SK-N-SH treated with all-trans-retinoic acid at 6 μM for 48 hours (cell line): ENCODE data around the gene UBE2Q1.

Experiments used
- ARNTL ChIP-seq: fragments of 450-650 bp; formaldehyde crosslinking; IDR thresholded peaks from 2 replicates; pipeline ENCODE4 v1.5.0; 2020; ENCODE audit warnings: low read depth, mild to moderate bottlenecking, moderate library complexity, borderline replicate concordance
- RARB ChIP-seq: fragments of 250-450 bp; sonication (Bioruptor Pico); IDR thresholded peaks from 2 replicates; pipeline ENCODE4 v1.8.0; 2021; ENCODE audit warnings: mild to moderate bottlenecking, moderate library complexity
- ZFP3 ChIP-seq: fragments of 250-450 bp; sonication (Bioruptor Pico); IDR thresholded peaks from 2 replicates; pipeline ENCODE4 v1.5.0; 2020; ENCODE audit warnings: mild to moderate bottlenecking, moderate library complexity
- ZNF8 ChIP-seq: fragments of 450-650 bp; formaldehyde crosslinking; IDR thresholded peaks from 2 replicates; pipeline ENCODE4 v1.5.0; 2020; ENCODE audit warnings: mild to moderate bottlenecking, moderate library complexity
- TF ChIP-seq, protein P1 (sequence below): fragments of 250-450 bp; sonication (Bioruptor Pico); IDR thresholded peaks from 2 replicates; pipeline ENCODE4 v1.8.0; 2020; ENCODE audit warnings: mild to moderate bottlenecking, moderate library complexity, borderline replicate concordance

DNA sequence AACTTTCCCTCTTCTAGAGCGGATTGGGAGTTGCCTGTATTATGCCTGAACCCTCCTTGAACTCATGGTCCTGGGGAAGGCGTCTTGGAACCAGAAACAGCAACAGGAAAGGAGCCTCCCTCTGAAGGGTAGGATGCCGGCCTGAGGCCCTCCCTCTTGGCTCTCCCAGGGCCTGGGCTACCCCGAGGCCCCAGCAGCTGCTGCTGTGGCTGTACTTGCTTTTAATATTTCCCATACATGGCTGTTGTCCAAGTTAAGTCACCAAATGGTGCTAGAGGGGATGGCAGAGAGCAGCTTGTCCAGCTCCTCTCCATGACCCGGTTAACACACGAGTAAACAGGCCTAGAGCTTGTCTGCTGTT, 19.6 kb upstream of the UBE2Q1 start:
- TF ChIP-seq, protein P1, sequence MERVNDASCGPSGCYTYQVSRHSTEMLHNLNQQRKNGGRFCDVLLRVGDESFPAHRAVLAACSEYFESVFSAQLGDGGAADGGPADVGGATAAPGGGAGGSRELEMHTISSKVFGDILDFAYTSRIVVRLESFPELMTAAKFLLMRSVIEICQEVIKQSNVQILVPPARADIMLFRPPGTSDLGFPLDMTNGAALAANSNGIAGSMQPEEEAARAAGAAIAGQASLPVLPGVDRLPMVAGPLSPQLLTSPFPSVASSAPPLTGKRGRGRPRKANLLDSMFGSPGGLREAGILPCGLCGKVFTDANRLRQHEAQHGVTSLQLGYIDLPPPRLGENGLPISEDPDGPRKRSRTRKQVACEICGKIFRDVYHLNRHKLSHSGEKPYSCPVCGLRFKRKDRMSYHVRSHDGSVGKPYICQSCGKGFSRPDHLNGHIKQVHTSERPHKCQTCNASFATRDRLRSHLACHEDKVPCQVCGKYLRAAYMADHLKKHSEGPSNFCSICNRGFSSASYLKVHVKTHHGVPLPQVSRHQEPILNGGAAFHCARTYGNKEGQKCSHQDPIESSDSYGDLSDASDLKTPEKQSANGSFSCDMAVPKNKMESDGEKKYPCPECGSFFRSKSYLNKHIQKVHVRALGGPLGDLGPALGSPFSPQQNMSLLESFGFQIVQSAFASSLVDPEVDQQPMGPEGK: no peak
- TF ChIP-seq ZFP3 (no peak), ZNF8 (CRISPR knock-in tag) (no peak), ARNTL (no peak), RARB (no peak)
